Activated B cell treated with CpG ODN at 0.5 μM for 24 hours (primary cell): ENCODE measurements around the gene CDH1. TPM values are rescaled to one million over a fixed set of nuclear protein-coding genes. Genes with fewer than 3 reads are reported as not detected.

Experiments used
- ATAC-seq: fragments of 200-7000 bp; cut with Tn5 transposase; one replicate; pipeline ENCODE4 v1.10.0; 2021; ENCODE audit warnings: low read depth, mild to moderate bottlenecking, moderate library complexity
- CTCF ChIA-PET: fragments of 350-600 bp; sonication (Branson Sonifier 250); formaldehyde crosslinking; loops from one replicate; lab custom pipeline; 2021; ENCODE audit warnings: antibody characterized with exemption; lab: Charles Lee
- POLR2A ChIA-PET: fragments of 350-600 bp; sonication (Branson Sonifier 250); formaldehyde crosslinking; loops from one replicate; lab custom pipeline; 2021; ENCODE audit warnings: antibody characterized with exemption; lab: Charles Lee
- DNase-seq: peaks from one replicate; pipeline ENCODE4 v3.0.0; 2022
- H3K27ac Mint-ChIP-seq: one replicate; pipeline ENCODE4 v1.8.0; 2020; ENCODE audit warnings: mixed read lengths
- H3K27me3 Mint-ChIP-seq: one replicate; pipeline ENCODE4 v1.8.0; 2021; ENCODE audit warnings: mixed read lengths
- H3K36me3 Mint-ChIP-seq: one replicate; pipeline ENCODE4 v1.8.0; 2021; ENCODE audit warnings: low read depth, mixed read lengths
- H3K4me1 Mint-ChIP-seq: one replicate; pipeline ENCODE4 v1.8.0; 2021; ENCODE audit warnings: mixed read lengths
- H3K4me3 Mint-ChIP-seq: one replicate; pipeline ENCODE4 v1.8.0; 2020; ENCODE audit warnings: mild to moderate bottlenecking, mixed read lengths
- H3K9me3 Mint-ChIP-seq: one replicate; pipeline ENCODE4 v1.8.0; 2020; ENCODE audit warnings: mixed read lengths
- CTCF ChIP-seq: fragments of 200-600 bp; IDR thresholded peaks from one replicate; pipeline ENCODE4 v1.8.0; 2022; ENCODE audit warnings: antibody characterized with exemption, mild to moderate bottlenecking
- intact Hi-C: fragments of 100-400 bp; cut with micrococcal nuclease; formaldehyde crosslinking; loops from one replicate; pipeline ENCODE4 v1.15.1; 2024
- total RNA-seq: library from RNA; stranded (reverse); gene quantifications from 2 replicates; pipeline ENCODE4 v1.2.3, GENCODE V29; 2022

Gene CDH1
- total RNA-seq, 1 donor from 2014 or later = 8.2 TPM

GRCh38 chr16:68718590-68718989 is 18.5 kb upstream of the CDH1 start:
- H3K9me3 Mint-ChIP-seq = no peaks in the 10 kb centered on the region
- H3K27ac Mint-ChIP-seq = no peak overlapping the region
- H3K27me3 Mint-ChIP-seq = peaks cover under 1% of the 10 kb centered on the region
- H3K4me3 Mint-ChIP-seq = no peak overlapping the region
- intact Hi-C loops = no loop called here
- CTCF ChIA-PET = no interaction called here
- H3K36me3 Mint-ChIP-seq = no peaks in the 10 kb centered on the region
- POLR2A ChIA-PET = interaction anchor here (0.6 to 3.6 kb wide), 3 partner anchors 12 to 509 kb away, joined by 5 to 37 read pairs (median 9); no protein-coding TSS in a partner anchor
- peaks cover 21% of the 10 kb centered on the region for H3K4me1 Mint-ChIP-seq
- DNase-seq (no peak), ATAC-seq (no peak)
- TF ChIP-seq CTCF = no peak

GRCh38 chr16:68719993-68720489 is 17.1 kb upstream of the CDH1 start:
- TF ChIP-seq CTCF = no peak
- ATAC-seq = peak; percentile 92
- H3K4me1 Mint-ChIP-seq = peaks cover 21% of the 10 kb centered on the region
- ChIA-PET CTCF (interaction anchor here (0.9 kb wide), 1 partner anchor 191 kb away, joined by 3 read pairs; no protein-coding TSS in a partner anchor), POLR2A (interaction anchor here (0.7 to 3.6 kb wide), 14 partner anchors 9 to 413 kb away, joined by 3 to 37 read pairs (median 5); partner anchors contain the start of gene CDH1)
- no peak for DNase-seq
- H3K27me3 Mint-ChIP-seq = no peaks in the 10 kb centered on the region
- intact Hi-C loops = loop anchor here (1.0 kb wide), 2 partner anchors 20 to 36 kb away; no protein-coding TSS in a partner anchor
- H3K36me3 Mint-ChIP-seq = no peaks in the 10 kb centered on the region
- peak overlapping the region; percentile 41 for H3K4me3 Mint-ChIP-seq
- H3K9me3 Mint-ChIP-seq = no peaks in the 10 kb centered on the region
- H3K27ac Mint-ChIP-seq = peak overlapping the region; percentile 85

- peaks cover 21% of the 10 kb centered on the region for H3K4me1 Mint-ChIP-seq
- POLR2A ChIA-PET = interaction anchor here (0.5 kb wide), 1 partner anchor 78 kb away, joined by 3 read pairs; the partner anchor contains the start of gene CDH3
- no peak for TF ChIP-seq CTCF
- H3K9me3 Mint-ChIP-seq = no peaks in the 10 kb centered on the region
- intact Hi-C loops = no loop called here
- no peaks in the 10 kb centered on the region for H3K27me3 Mint-ChIP-seq
- CTCF ChIA-PET = no interaction called here
- H3K36me3 Mint-ChIP-seq = no peaks in the 10 kb centered on the region
- ATAC-seq = no peak
- no peak for DNase-seq
- no peak overlapping the region for H3K27ac Mint-ChIP-seq
- H3K4me3 Mint-ChIP-seq = no peak overlapping the region
These were observed 14.7 kb upstream of the CDH1 start for GRCh38 chr16:68722119-68723024.

- H3K4me1 Mint-ChIP-seq = peaks cover 15% of the 10 kb centered on the region
- DNase-seq (no peak), ATAC-seq (no peak)
- no peak overlapping the region for H3K4me3 Mint-ChIP-seq
- H3K27ac Mint-ChIP-seq = no peak overlapping the region
- H3K36me3 Mint-ChIP-seq = no peaks in the 10 kb centered on the region
- intact Hi-C loops = no loop called here
- H3K27me3 Mint-ChIP-seq = peaks cover 6% of the 10 kb centered on the region
- no peaks in the 10 kb centered on the region for H3K9me3 Mint-ChIP-seq
- POLR2A ChIA-PET = no interaction called here
- TF ChIP-seq CTCF = no peak
- CTCF ChIA-PET = no interaction called here
These were observed 12.3 kb upstream of the CDH1 start for GRCh38 chr16:68724797-68725196.

GRCh38 chr16:68728523-68728922 is 8.6 kb upstream of the CDH1 start:
- Mint-ChIP-seq H3K9me3 (no peaks in the 10 kb centered on the region), H3K27ac (no peak overlapping the region), H3K4me3 (no peak overlapping the region), H3K36me3 (no peaks in the 10 kb centered on the region), H3K27me3 (peaks cover 12% of the 10 kb centered on the region), H3K4me1 (no peaks in the 10 kb centered on the region)
- DNase-seq = no peak
- ATAC-seq = no peak
- ChIA-PET CTCF (no interaction called here), POLR2A (no interaction called here)
- intact Hi-C loops = no loop called here
- TF ChIP-seq CTCF = no peak
